PC-3 (cell line): ENCODE results near the gene DGKD. TPM values are rescaled to one million over a fixed set of nuclear protein-coding genes. Genes with fewer than 3 reads are reported as not detected.

ENCODE experiments used
- ATAC-seq: fragments of 200-7000 bp; cut with Tn5 transposase; 2 replicates; pipeline ENCODE4 v1.9.1; 2020; ENCODE audit warnings: mild to moderate bottlenecking, moderate library complexity
- BruUV-seq: library from RNA; stranded (reverse); fragments of 400-500 nt; replicated peaks from 2 replicates; lab custom pipeline; 2021; lab: Mats Ljungman, UMichigan
- CTCF ChIA-PET: fragments of 300-600 bp; sonication (Branson Sonifier 250); formaldehyde crosslinking; loops from one replicate; lab custom pipeline; 2022; ENCODE audit warnings: antibody characterized with exemption; lab: Charles Lee
- POLR2A ChIA-PET: fragments of 300-600 bp; sonication (Branson Sonifier 250); formaldehyde crosslinking; loops from one replicate; lab custom pipeline; 2022; ENCODE audit warnings: antibody characterized with exemption; ENCODE audit not compliant: unreplicated experiment; lab: Charles Lee
- DNase-seq: peaks from one replicate; pipeline ENCODE4 v3.0.0-alpha.2; 2015
- H2AFZ ChIP-seq: fragments of 300-600 bp; sonication (generic); 2 replicates; pipeline ENCODE4 v1.6.0; 2016; ENCODE audit warnings: antibody characterized with exemption, low read length
- H3F3A ChIP-seq: fragments of 300-600 bp; sonication (generic); one replicate; pipeline ENCODE4 v1.6.0; 2017; ENCODE audit warnings: antibody characterized with exemption, low read length, control low read depth, mild to moderate bottlenecking; ENCODE audit not compliant: unreplicated experiment
- H3K27ac ChIP-seq: fragments of 300-600 bp; sonication (generic); 2 replicates; pipeline ENCODE4 v1.5.1; 2016; ENCODE audit warnings: mild to moderate bottlenecking, low read length
- H3K27me3 ChIP-seq: fragments of 300-600 bp; sonication (generic); 2 replicates; pipeline ENCODE4 v1.6.1; 2016; ENCODE audit warnings: low read length, mixed read lengths
- H3K36me3 ChIP-seq: fragments of 300-600 bp; sonication (generic); 2 replicates; pipeline ENCODE4 v1.6.1; 2016; ENCODE audit warnings: low read depth, mixed run types, low read length, mixed read lengths
- H3K4me1 ChIP-seq: fragments of 300-600 bp; sonication (generic); 2 replicates; pipeline ENCODE4 v1.5.1; 2016; ENCODE audit warnings: low read length; ENCODE audit not compliant: insufficient read depth
- H3K4me2 ChIP-seq: fragments of 300-600 bp; sonication (generic); 2 replicates; pipeline ENCODE4 v1.6.0; 2016; ENCODE audit warnings: low read length
- H3K4me3 ChIP-seq: fragments of 300-600 bp; sonication (generic); 2 replicates; pipeline ENCODE4 v1.5.1; 2016; ENCODE audit warnings: mild to moderate bottlenecking, low read length, mixed read lengths
- H3K79me2 ChIP-seq: fragments of 300-600 bp; sonication (generic); 2 replicates; pipeline ENCODE4 v1.6.1; 2017; ENCODE audit warnings: low read length, mixed read lengths
- H3K9ac ChIP-seq: fragments of 300-600 bp; sonication (generic); 2 replicates; pipeline ENCODE4 v1.6.0; 2016; ENCODE audit warnings: mild to moderate bottlenecking, low read length
- H3K9me2 ChIP-seq: fragments of 300-600 bp; sonication (generic); replicated peaks from 2 replicates; pipeline ENCODE4 v1.6.1; 2016; ENCODE audit warnings: mixed run types, low read length, mixed read lengths
- H3K9me3 ChIP-seq: fragments of 300-600 bp; sonication (generic); 2 replicates; pipeline ENCODE4 v1.6.1; 2016; ENCODE audit warnings: low read length, mixed read lengths
- H4K20me1 ChIP-seq: fragments of 300-600 bp; sonication (generic); 2 replicates; pipeline ENCODE4 v1.6.1; 2016; ENCODE audit warnings: low read length, mixed read lengths
- CTCF ChIP-seq: fragments of 300-600 bp; sonication (generic); conservative IDR thresholded peaks from 2 replicates; pipeline ENCODE4 v1.5.1; 2017; ENCODE audit warnings: antibody characterized with exemption, low read depth, mild to moderate bottlenecking, low read length
- EZH2 ChIP-seq: fragments of 300-600 bp; sonication (generic); IDR thresholded peaks from one replicate; pipeline ENCODE4 v1.6.1; 2017; ENCODE audit warnings: antibody characterized with exemption, mild to moderate bottlenecking, low read length; ENCODE audit not compliant: unreplicated experiment
- EZH2phosphoT487 ChIP-seq: fragments of 300-600 bp; sonication (generic); IDR thresholded peaks from 2 replicates; pipeline ENCODE4 v1.6.1; 2018; ENCODE audit warnings: mild to moderate bottlenecking, antibody characterized with exemption, low read length, borderline replicate concordance
- intact Hi-C: fragments of 100-400 bp; cut with micrococcal nuclease; formaldehyde crosslinking; loops from 2 replicates; pipeline ENCODE4 v1.9.0; 2023
- total RNA-seq: library from RNA; depleted of rRNA; stranded (reverse); fragments of >200 nt; gene quantifications from 2 replicates; pipeline ENCODE4 v1.2.3, GENCODE V29; 2014

DGKD gene
- total RNA-seq, 1 experiment from 2014 or later: 23.3 TPM

GRCh38 chr2:233359823-233360222 lies 5.5 kb downstream of the DGKD start:
- Histone ChIP-seq H3K4me1 (peaks cover 18% of the 10 kb centered on the region), H3K9me3 (no peaks in the 10 kb centered on the region), H3K4me2 (no peak overlapping the region), H3K36me3 (peaks cover 10% of the 10 kb centered on the region), H3F3A (no peaks in the 10 kb centered on the region), H3K27ac (no peak overlapping the region), H3K9ac (no peak overlapping the region), H2AFZ (no peak overlapping the region), H3K9me2 (no peaks in the 10 kb centered on the region), H3K4me3 (no peak overlapping the region), H3K79me2 (peaks cover 84% of the 10 kb centered on the region), H4K20me1 (peaks cover 20% of the 10 kb centered on the region; the same call in 1 of the 2 replicates), H3K27me3 (no peaks in the 10 kb centered on the region)
- DNase-seq (no peak), ATAC-seq (no peak)
- POLR2A ChIA-PET: no interaction called here
- intact Hi-C loops: loop anchor here (5.0 kb wide), 1 partner anchor 82 kb away; no protein-coding TSS in a partner anchor
- no TSS peak for BruUV-seq
- CTCF ChIA-PET: no interaction called here
- TF ChIP-seq EZH2 (no peak), CTCF (no peak), EZH2phosphoT487 (no peak)

- no peaks in the 10 kb centered on the region for H3K9me2 ChIP-seq
- intact Hi-C loops: no loop called here
- H3K36me3 ChIP-seq: peaks cover 10% of the 10 kb centered on the region
- H3K4me2 ChIP-seq: no peak overlapping the region
- H3K4me3 ChIP-seq: no peak overlapping the region
- peaks cover 13% of the 10 kb centered on the region for H3K4me1 ChIP-seq
- TF ChIP-seq EZH2: no peak
- TF ChIP-seq CTCF: no peak
- no peak for TF ChIP-seq EZH2phosphoT487
- no peaks in the 10 kb centered on the region for H3K27me3 ChIP-seq
- ChIA-PET POLR2A (no interaction called here), CTCF (no interaction called here)
- no peaks in the 10 kb centered on the region for H3F3A ChIP-seq
- H4K20me1 ChIP-seq: peaks cover 12% of the 10 kb centered on the region; the same call in 1 of the 2 replicates
- no peak overlapping the region for H3K9ac ChIP-seq
- peaks cover 75% of the 10 kb centered on the region for H3K79me2 ChIP-seq
- DNase-seq (no peak), ATAC-seq (no peak)
- no peak overlapping the region for H2AFZ ChIP-seq
- no peaks in the 10 kb centered on the region for H3K9me3 ChIP-seq
- BruUV-seq: no TSS peak
- H3K27ac ChIP-seq: no peak overlapping the region
These were observed 6.5 kb downstream of the DGKD start for GRCh38 chr2:233360771-233361176.

- H3F3A ChIP-seq: no peaks in the 10 kb centered on the region
- CTCF ChIA-PET: no interaction called here
- BruUV-seq: no TSS peak
These were observed 7.0 kb downstream of the DGKD start for GRCh38 chr2:233361297-233361696.

More at GRCh38 chr2:233361297-233361696, 7.0 kb downstream of the DGKD start:
- H4K20me1 ChIP-seq: peaks cover 7% of the 10 kb centered on the region; the same call in 1 of the 2 replicates
- no peak overlapping the region for H3K9ac ChIP-seq
- H3K27me3 ChIP-seq: no peaks in the 10 kb centered on the region
- peaks cover 10% of the 10 kb centered on the region for H3K36me3 ChIP-seq
- H3K4me1 ChIP-seq: peaks cover 8% of the 10 kb centered on the region
- intact Hi-C loops: no loop called here
- no peaks in the 10 kb centered on the region for H3K9me2 ChIP-seq
- DNase-seq: no peak
- no peak overlapping the region for H3K4me2 ChIP-seq
- H3K4me3 ChIP-seq: no peak overlapping the region
- no peaks in the 10 kb centered on the region for H3K9me3 ChIP-seq
- H3K79me2 ChIP-seq: peaks cover 75% of the 10 kb centered on the region
- POLR2A ChIA-PET: no interaction called here
- H3K27ac ChIP-seq: no peak overlapping the region
- H2AFZ ChIP-seq: no peak overlapping the region
- ATAC-seq: no peak
- TF ChIP-seq EZH2phosphoT487 (no peak), EZH2 (no peak), CTCF (no peak)
